HepG2 (cell line): ENCODE results near the gene EHD1. TPM values are rescaled to one million over a fixed set of nuclear protein-coding genes. Genes with fewer than 3 reads are reported as not detected.

Source experiments
- FOXM1 ChIP-seq: sonication (generic); formaldehyde crosslinking; IDR thresholded peaks from 2 replicates; pipeline ENCODE4 v1.5.0; 2020; ENCODE audit warnings: missing genetic modification reagents
- LCORL ChIP-seq, 2 experiments: fragments of 450-650 bp in 1 of 2; sonication (generic) in 1 of 2; formaldehyde crosslinking in 1 of 2; IDR thresholded peaks; 2 replicates each; pipeline versions ENCODE4 v1.5.0 to v1.6.1; 2017 to 2020; ENCODE audit warnings: antibody characterized with exemption in 1 of 2, missing genetic modification reagents in 1 of 2
- NFIC ChIP-seq: IDR thresholded peaks from 2 replicates; pipeline ENCODE4 v1.6.1; 2012; ENCODE audit warnings: mild to moderate bottlenecking, low read length, inconsistent platforms
- PCBP2 ChIP-seq: fragments of 200-400 bp; formaldehyde crosslinking; optimal IDR thresholded peaks from 2 replicates; pipeline ENCODE3; 2018; ENCODE audit warnings: low read length, low read depth; ENCODE audit not compliant: poor library complexity, severe bottlenecking
- PHF20 ChIP-seq: sonication (generic); formaldehyde crosslinking; IDR thresholded peaks from 2 replicates; pipeline ENCODE4 v1.5.0; 2020; ENCODE audit warnings: mild to moderate bottlenecking, missing genetic modification reagents
- PRMT3 ChIP-seq: sonication (generic); formaldehyde crosslinking; IDR thresholded peaks from 2 replicates; pipeline ENCODE4 v1.8.1; 2022; ENCODE audit warnings: low read depth, mild to moderate bottlenecking, moderate library complexity, missing genetic modification reagents, borderline replicate concordance
- RFX5 ChIP-seq: IDR thresholded peaks from 2 replicates; pipeline ENCODE4 v1.6.1; 2011; ENCODE audit warnings: low read depth, low read length, improper control_type of control experiment
- SMAD1 ChIP-seq: sonication (generic); formaldehyde crosslinking; IDR thresholded peaks from 2 replicates; pipeline ENCODE4 v1.4.0; 2020; ENCODE audit warnings: missing genetic modification reagents, low read depth, mild to moderate bottlenecking, borderline replicate concordance
- TOE1 ChIP-seq: sonication (generic); formaldehyde crosslinking; IDR thresholded peaks from 2 replicates; pipeline ENCODE4 v1.4.0; 2020; ENCODE audit warnings: mild to moderate bottlenecking, missing genetic modification reagents
- ZBTB7B ChIP-seq: sonication (generic); formaldehyde crosslinking; IDR thresholded peaks from 2 replicates; pipeline ENCODE4 v1.4.0; 2020; ENCODE audit warnings: missing genetic modification reagents
- ZNF251 ChIP-seq: sonication (generic); formaldehyde crosslinking; IDR thresholded peaks from 2 replicates; pipeline ENCODE4 v1.9.0; 2021; ENCODE audit warnings: mild to moderate bottlenecking, missing genetic modification reagents
- ZNF292 ChIP-seq: sonication (generic); formaldehyde crosslinking; IDR thresholded peaks from 2 replicates; pipeline ENCODE4 v1.8.1; 2022; ENCODE audit warnings: mild to moderate bottlenecking, low read depth, missing genetic modification reagents, borderline replicate concordance
- ZNF354B ChIP-seq: sonication (generic); formaldehyde crosslinking; IDR thresholded peaks from 2 replicates; pipeline ENCODE4 v1.8.0; 2022; ENCODE audit warnings: mild to moderate bottlenecking, missing genetic modification reagents
- ZNF547 ChIP-seq: sonication (generic); formaldehyde crosslinking; IDR thresholded peaks from 2 replicates; pipeline ENCODE4 v1.5.1; 2020; ENCODE audit warnings: mild to moderate bottlenecking, missing genetic modification reagents
- ZNF841 ChIP-seq: sonication (generic); formaldehyde crosslinking; IDR thresholded peaks from 2 replicates; pipeline ENCODE4 v1.8.1; 2023; ENCODE audit warnings: missing genetic modification reagents, borderline replicate concordance
- ZSCAN25 ChIP-seq: sonication (generic); formaldehyde crosslinking; IDR thresholded peaks from 2 replicates; pipeline ENCODE4 v1.8.0; 2022; ENCODE audit warnings: mild to moderate bottlenecking, missing genetic modification reagents
- polyA plus RNA-seq, 8 experiments: library from polyadenylated mRNA; depleted of rRNA in 3 of 8; stranded (reverse) in 7 of 8; unstranded in 1 of 8; fragments of >200 nt; fragmentation: Illumina TruSeq in 4 of 8; extraction: Trizol in 4 of 8; gene quantifications; 2 replicates each; pipeline versions ENCODE4 v1.2.1 to v1.2.3, GENCODE V29; 2011 to 2016; ENCODE audit warnings: low read depth in 4 of 8, missing spikeins in 1 of 8, mixed read lengths in 1 of 8; ENCODE audit not compliant: insufficient read depth in 1 of 8
- total RNA-seq, 5 experiments: library from RNA; depleted of rRNA; stranded (reverse); fragments of >200 nt; fragmentation: Illumina TruSeq; extraction: Trizol; gene quantifications; 2 replicates each; pipeline ENCODE4 v1.2.3, GENCODE V29; 2016; ENCODE audit warnings: low read depth in 1 of 5
- TF ChIP-seq, protein P1 (sequence below): sonication (generic); formaldehyde crosslinking; IDR thresholded peaks from 2 replicates; pipeline ENCODE4 v1.5.0; 2020; ENCODE audit warnings: mild to moderate bottlenecking, missing genetic modification reagents
- TF ChIP-seq, protein P2 (sequence below): sonication (generic); formaldehyde crosslinking; IDR thresholded peaks from 2 replicates; pipeline ENCODE4 v1.5.1; 2020; ENCODE audit warnings: missing genetic modification reagents, mild to moderate bottlenecking, borderline replicate concordance
- TF ChIP-seq, protein P3 (sequence below): sonication (generic); formaldehyde crosslinking; conservative IDR thresholded peaks from 2 replicates; pipeline ENCODE4 v1.8.1; 2023; ENCODE audit warnings: missing genetic modification reagents
- TF ChIP-seq, protein P4 (sequence below): IDR thresholded peaks from 2 replicates; pipeline ENCODE4 v1.6.1; 2016; ENCODE audit warnings: mild to moderate bottlenecking, missing biosample characterization, missing genetic modification reagents
- TF ChIP-seq, protein P5 (sequence below): sonication (generic); formaldehyde crosslinking; IDR thresholded peaks from 2 replicates; pipeline ENCODE4 v1.5.0; 2020; ENCODE audit warnings: missing genetic modification reagents, mild to moderate bottlenecking, borderline replicate concordance

Gene EHD1
- total and polyA plus RNA-seq, 2 of the 13 experiments (the other 11 are each of a cell fraction or from before 2014, with no cell fraction given), result 23.6 to 26.6 TPM

DNA sequence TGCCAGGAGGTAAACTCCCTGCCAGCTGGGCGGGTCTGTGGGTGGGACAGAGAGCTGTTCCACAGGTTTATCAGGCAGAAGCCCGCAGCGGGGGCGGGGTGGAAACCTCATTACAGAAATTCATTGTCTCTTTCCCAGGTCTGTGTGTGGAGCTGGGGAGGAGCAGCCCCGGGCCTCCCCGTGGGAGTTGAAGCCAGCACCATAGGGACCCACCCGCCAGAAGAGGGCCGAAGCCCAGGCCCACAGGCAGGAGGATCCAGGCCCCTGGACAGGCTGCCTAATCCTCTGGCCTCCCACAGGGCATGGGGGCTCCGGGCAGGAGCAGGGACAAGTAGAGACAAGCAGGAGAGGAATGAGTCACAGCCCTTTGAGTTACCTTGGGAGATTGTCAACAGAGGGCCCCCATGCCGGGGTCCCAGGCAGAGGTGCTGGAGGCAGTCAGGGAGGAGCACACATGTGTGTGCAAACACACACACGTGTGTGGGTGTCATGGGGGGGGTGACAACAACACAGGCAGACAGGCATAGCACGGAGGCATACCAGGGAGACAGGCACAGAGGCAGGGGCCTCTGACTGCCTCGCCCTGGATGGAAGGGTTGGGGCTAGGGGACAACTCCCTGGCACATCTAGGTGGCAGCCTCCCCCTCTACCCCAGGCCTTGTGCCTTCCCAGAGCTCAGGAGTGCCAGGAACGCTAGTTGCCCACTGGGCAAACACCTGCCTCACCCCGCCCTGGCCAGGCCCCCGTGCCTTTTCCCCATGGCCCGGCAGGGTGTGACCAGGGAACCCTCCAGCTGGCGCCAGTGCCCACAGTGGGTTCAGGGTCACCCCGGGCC lies 35.4 kb downstream of the EHD1 start (continued):
- TF ChIP-seq PRMT3 (CRISPR knock-in tag) (no peak), ZBTB7B (CRISPR knock-in tag) (peak; percentile 75; the same call in 1 of the 2 replicates), ZNF354B (no peak), LCORL (IDR thresholded peaks at IDR 0.05) (no peak), LCORL (CRISPR knock-in tag; IDR thresholded peaks at IDR 0.05) (peak; percentile 65; the same call in 1 of the 2 replicates), ZNF841 (CRISPR knock-in tag) (no peak), FOXM1 (CRISPR knock-in tag) (no peak), PHF20 (CRISPR knock-in tag) (no peak), ZSCAN25 (peak; percentile 53; the same call in 1 of the 2 replicates), TOE1 (CRISPR knock-in tag) (no peak), ZNF251 (CRISPR knock-in tag) (no peak), ZNF547 (CRISPR knock-in tag) (no peak), NFIC (no peak), RFX5 (no peak), ZNF292 (CRISPR knock-in tag) (no peak), PCBP2 (no peak), SMAD1 (CRISPR knock-in tag) (no peak)
- TF ChIP-seq, protein P1, sequence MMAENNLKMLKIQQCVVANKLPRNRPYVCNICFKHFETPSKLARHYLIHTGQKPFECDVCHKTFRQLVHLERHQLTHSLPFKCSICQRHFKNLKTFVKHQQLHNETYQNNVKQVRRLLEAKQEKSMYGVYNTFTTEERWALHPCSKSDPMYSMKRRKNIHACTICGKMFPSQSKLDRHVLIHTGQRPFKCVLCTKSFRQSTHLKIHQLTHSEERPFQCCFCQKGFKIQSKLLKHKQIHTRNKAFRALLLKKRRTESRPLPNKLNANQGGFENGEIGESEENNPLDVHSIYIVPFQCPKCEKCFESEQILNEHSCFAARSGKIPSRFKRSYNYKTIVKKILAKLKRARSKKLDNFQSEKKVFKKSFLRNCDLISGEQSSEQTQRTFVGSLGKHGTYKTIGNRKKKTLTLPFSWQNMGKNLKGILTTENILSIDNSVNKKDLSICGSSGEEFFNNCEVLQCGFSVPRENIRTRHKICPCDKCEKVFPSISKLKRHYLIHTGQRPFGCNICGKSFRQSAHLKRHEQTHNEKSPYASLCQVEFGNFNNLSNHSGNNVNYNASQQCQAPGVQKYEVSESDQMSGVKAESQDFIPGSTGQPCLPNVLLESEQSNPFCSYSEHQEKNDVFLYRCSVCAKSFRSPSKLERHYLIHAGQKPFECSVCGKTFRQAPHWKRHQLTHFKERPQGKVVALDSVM (CRISPR knock-in tag), result 0 out of 2 replicates have a peak, but pooled peaks have one; percentile 28
- TF ChIP-seq, protein P2, sequence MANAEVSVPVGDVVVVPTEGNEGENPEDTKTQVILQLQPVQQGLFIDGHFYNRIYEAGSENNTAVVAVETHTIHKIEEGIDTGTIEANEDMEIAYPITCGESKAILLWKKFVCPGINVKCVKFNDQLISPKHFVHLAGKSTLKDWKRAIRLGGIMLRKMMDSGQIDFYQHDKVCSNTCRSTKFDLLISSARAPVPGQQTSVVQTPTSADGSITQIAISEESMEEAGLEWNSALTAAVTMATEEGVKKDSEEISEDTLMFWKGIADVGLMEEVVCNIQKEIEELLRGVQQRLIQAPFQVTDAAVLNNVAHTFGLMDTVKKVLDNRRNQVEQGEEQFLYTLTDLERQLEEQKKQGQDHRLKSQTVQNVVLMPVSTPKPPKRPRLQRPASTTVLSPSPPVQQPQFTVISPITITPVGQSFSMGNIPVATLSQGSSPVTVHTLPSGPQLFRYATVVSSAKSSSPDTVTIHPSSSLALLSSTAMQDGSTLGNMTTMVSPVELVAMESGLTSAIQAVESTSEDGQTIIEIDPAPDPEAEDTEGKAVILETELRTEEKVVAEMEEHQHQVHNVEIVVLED (CRISPR knock-in tag), result no peak
- TF ChIP-seq, protein P3, sequence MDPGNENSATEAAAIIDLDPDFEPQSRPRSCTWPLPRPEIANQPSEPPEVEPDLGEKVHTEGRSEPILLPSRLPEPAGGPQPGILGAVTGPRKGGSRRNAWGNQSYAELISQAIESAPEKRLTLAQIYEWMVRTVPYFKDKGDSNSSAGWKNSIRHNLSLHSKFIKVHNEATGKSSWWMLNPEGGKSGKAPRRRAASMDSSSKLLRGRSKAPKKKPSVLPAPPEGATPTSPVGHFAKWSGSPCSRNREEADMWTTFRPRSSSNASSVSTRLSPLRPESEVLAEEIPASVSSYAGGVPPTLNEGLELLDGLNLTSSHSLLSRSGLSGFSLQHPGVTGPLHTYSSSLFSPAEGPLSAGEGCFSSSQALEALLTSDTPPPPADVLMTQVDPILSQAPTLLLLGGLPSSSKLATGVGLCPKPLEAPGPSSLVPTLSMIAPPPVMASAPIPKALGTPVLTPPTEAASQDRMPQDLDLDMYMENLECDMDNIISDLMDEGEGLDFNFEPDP (CRISPR knock-in tag), result 0 out of 2 replicates have a peak, but pooled peaks have one; percentile 76
- TF ChIP-seq, protein P4, sequence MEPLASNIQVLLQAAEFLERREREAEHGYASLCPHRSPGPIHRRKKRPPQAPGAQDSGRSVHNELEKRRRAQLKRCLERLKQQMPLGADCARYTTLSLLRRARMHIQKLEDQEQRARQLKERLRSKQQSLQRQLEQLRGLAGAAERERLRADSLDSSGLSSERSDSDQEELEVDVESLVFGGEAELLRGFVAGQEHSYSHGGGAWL, result peak; percentile 37; the same call in 1 of the 2 replicates
- TF ChIP-seq, protein P5, sequence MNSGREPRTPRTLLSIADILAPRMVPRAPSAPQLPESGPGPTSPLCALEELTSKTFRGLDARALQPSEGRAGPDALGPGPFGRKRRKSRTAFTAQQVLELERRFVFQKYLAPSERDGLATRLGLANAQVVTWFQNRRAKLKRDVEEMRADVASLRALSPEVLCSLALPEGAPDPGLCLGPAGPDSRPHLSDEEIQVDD (CRISPR knock-in tag), result no peak
